HG03039 (cell line): ENCODE results near the gene SIMC1.
"Not testable (repeated sequence)": the region's sequence is repeated elsewhere in the genome, so short reads cannot be mapped to it uniquely, and the experiment has no call there.

Source experiments
- ATAC-seq: cut with Tn5 transposase; IDR thresholded peaks from one replicate; pipeline ENCODE4 v1.9.1; 2021; ENCODE audit warnings: mild to moderate bottlenecking, moderate library complexity; ENCODE audit not compliant: unreplicated experiment

SIMC1 gene

GRCh38 chr5:176237971-176238644 is at the start of gene SIMC1:
Gene SIMC1, plus strand, starts transcription at chr5:176238424. Its CDS starts 85 bp downstream, at chr5:176238509.
- ATAC-seq = peak; percentile 47

GRCh38 chr5:176188506-176189193 is 49.6 kb upstream of the SIMC1 start:
- no peak for ATAC-seq

- ATAC-seq = no peak
Observed at GRCh38 chr5:176189857-176190256, 48.4 kb upstream of the SIMC1 start.

GRCh38 chr5:176190886-176191755 is 47.1 kb upstream of the SIMC1 start:
- ATAC-seq = no peak

GRCh38 chr5:176192094-176192721 is 46.0 kb upstream of the SIMC1 start:
- no peak for ATAC-seq

GRCh38 chr5:176192722-176193117 is 45.5 kb upstream of the SIMC1 start:
- ATAC-seq = not testable (repeated sequence)

- ATAC-seq = not testable (repeated sequence)
Observed at GRCh38 chr5:176193636-176194035, 44.6 kb upstream of the SIMC1 start.

- ATAC-seq = not testable (repeated sequence)
Observed at GRCh38 chr5:176194238-176195083, 43.8 kb upstream of the SIMC1 start.

GRCh38 chr5:176195084-176195413 is 43.2 kb upstream of the SIMC1 start:
- ATAC-seq = not testable (repeated sequence)

GRCh38 chr5:176195487-176196207 is 42.6 kb upstream of the SIMC1 start:
- not testable (repeated sequence) for ATAC-seq

- ATAC-seq = not testable (repeated sequence)
Observed at GRCh38 chr5:176196781-176197180, 41.4 kb upstream of the SIMC1 start.

- not testable (repeated sequence) for ATAC-seq
Observed at GRCh38 chr5:176197234-176197858, 40.9 kb upstream of the SIMC1 start.

- ATAC-seq = not testable (repeated sequence)
Observed at GRCh38 chr5:176198299-176198698, 39.9 kb upstream of the SIMC1 start.

- not testable (repeated sequence) for ATAC-seq
Observed at GRCh38 chr5:176198991-176199733, 39.1 kb upstream of the SIMC1 start.

- ATAC-seq = not testable (repeated sequence)
Observed at GRCh38 chr5:176199803-176200399, 38.3 kb upstream of the SIMC1 start.

GRCh38 chr5:176201811-176202210 is 36.4 kb upstream of the SIMC1 start:
- ATAC-seq = no peak

- no peak for ATAC-seq
Observed at GRCh38 chr5:176203086-176203485, 35.1 kb upstream of the SIMC1 start.

GRCh38 chr5:176203535-176203934 is 34.7 kb upstream of the SIMC1 start:
- ATAC-seq = not testable (repeated sequence)
